HG03432 (cell line): Measurements from ENCODE around the gene WASF2.
"Not testable (repeated sequence)": the region's sequence is repeated elsewhere in the genome, so short reads cannot be mapped to it uniquely, and the experiment has no call there.

Source experiments
- ATAC-seq: cut with Tn5 transposase; IDR thresholded peaks from one replicate; pipeline ENCODE4 v1.9.1; 2021; ENCODE audit warnings: mild to moderate bottlenecking, moderate library complexity; ENCODE audit not compliant: unreplicated experiment

WASF2 gene

GRCh38 chr1:27428316-27429028, 61.5 kb downstream of the WASF2 start:
- no peak for ATAC-seq

GRCh38 chr1:27427816-27428315, 62.1 kb downstream of the WASF2 start:
- no peak for ATAC-seq

GRCh38 chr1:27427329-27427728, 62.6 kb downstream of the WASF2 start:
- no peak for ATAC-seq

- ATAC-seq: no peak
Observed at GRCh38 chr1:27423709-27424108, 66.3 kb downstream of the WASF2 start.

GRCh38 chr1:27418326-27419185, 71.4 kb downstream of the WASF2 start:
- ATAC-seq: peak; percentile 87

GRCh38 chr1:27417713-27418112, 72.3 kb downstream of the WASF2 start:
- no peak for ATAC-seq

- ATAC-seq: no peak
Observed at GRCh38 chr1:27416387-27417111, 73.4 kb downstream of the WASF2 start.

- ATAC-seq: no peak
Observed at GRCh38 chr1:27414091-27414490, 75.9 kb downstream of the WASF2 start.

- no peak for ATAC-seq
Observed at GRCh38 chr1:27413004-27413403, 77.0 kb downstream of the WASF2 start.

GRCh38 chr1:27412502-27412901, 77.5 kb downstream of the WASF2 start:
- ATAC-seq: no peak

- ATAC-seq: no peak
Observed at GRCh38 chr1:27410709-27411108, 79.3 kb downstream of the WASF2 start.

GRCh38 chr1:27409669-27410068, 80.3 kb downstream of the WASF2 start:
- ATAC-seq: no peak

GRCh38 chr1:27408151-27408550, 81.8 kb downstream of the WASF2 start:
- ATAC-seq: no peak

- ATAC-seq: not testable (repeated sequence)
Observed at GRCh38 chr1:27406791-27407190, 83.2 kb downstream of the WASF2 start.

- no peak for ATAC-seq
Observed at GRCh38 chr1:27406362-27406680, 83.6 kb downstream of the WASF2 start.

- ATAC-seq: not testable (repeated sequence)
Observed at GRCh38 chr1:27405598-27406361, 84.2 kb downstream of the WASF2 start.

GRCh38 chr1:27405074-27405473, 84.9 kb downstream of the WASF2 start:
- ATAC-seq: no peak

- ATAC-seq: peak; percentile 10
Observed at GRCh38 chr1:27403931-27404330, 86.0 kb downstream of the WASF2 start.

- ATAC-seq: peak; percentile 66
Observed at GRCh38 chr1:27403065-27403726, 86.8 kb downstream of the WASF2 start.

- ATAC-seq: no peak
Observed at GRCh38 chr1:27402349-27402754, 87.6 kb downstream of the WASF2 start.
